SK-N-SH (cell line): ENCODE measurements around the gene RELN. TPM values are rescaled to one million over a fixed set of nuclear protein-coding genes. Genes with fewer than 3 reads are reported as not detected.

ENCODE experiments used
- CTCF ChIA-PET: fragments of 300-600, 350-600 bp; formaldehyde crosslinking; extraction: SDS; loops from one replicate; lab custom pipeline; 2021; lab: Yijun Ruan, JAX
- POLR2A ChIA-PET: fragments of 350-600 bp; sonication (Branson Sonifier 250); formaldehyde crosslinking; extraction: SDS; loops from one replicate; lab custom pipeline; 2020; ENCODE audit warnings: antibody characterized with exemption, inconsistent platforms; lab: Yijun Ruan, JAX
- DNase-seq: peaks from one replicate; pipeline ENCODE4 v3.0.0; 2012
- H2AFZ ChIP-seq: fragments of 200-600 bp; sonication (generic); 2 replicates; pipeline ENCODE4 v1.8.1; 2016; ENCODE audit warnings: antibody characterized with exemption, mild to moderate bottlenecking, low read depth
- H3F3A ChIP-seq: fragments of 200-600 bp; sonication (generic); replicated peaks from 2 replicates; pipeline ENCODE3; 2016; ENCODE audit warnings: antibody characterized with exemption, mild to moderate bottlenecking; ENCODE audit not compliant: insufficient read depth
- H3K27ac ChIP-seq, 2 experiments: fragments of 200-500 bp in 1 of 2; fragments of 200-600 bp in 1 of 2; sonication (Bioruptor generic) in 1 of 2; sonication (generic), shearing (Covaris generic) in 1 of 2; 2 replicates each; pipeline versions ENCODE4 v1.5.1 to v1.6.1; 2014 to 2016; ENCODE audit warnings: low read depth in 2 of 2, inconsistent platforms in 1 of 2, low read length in 1 of 2, mild to moderate bottlenecking in 1 of 2, mixed read lengths in 1 of 2
- H3K27me3 ChIP-seq: fragments of 200-600 bp; sonication (generic), shearing (Covaris generic); 2 replicates; pipeline ENCODE4 v1.6.1; 2016; ENCODE audit warnings: mixed run types; ENCODE audit not compliant: insufficient read depth
- H3K36me3 ChIP-seq, 2 experiments: fragments of 200-500 bp in 1 of 2; fragments of 200-600 bp in 1 of 2; sonication (Bioruptor generic) in 1 of 2; sonication (generic) in 1 of 2; replicated peaks in 1 of 2; 2 replicates each; pipeline versions ENCODE3 to v1.5.1; 2014 to 2016; ENCODE audit warnings: low read length in 1 of 2, mild to moderate bottlenecking in 1 of 2; ENCODE audit not compliant: insufficient read depth in 2 of 2, control insufficient read depth in 1 of 2
- H3K4me1 ChIP-seq, 2 experiments: fragments of 200-500 bp in 1 of 2; fragments of 200-600 bp in 1 of 2; sonication (Bioruptor generic) in 1 of 2; sonication (generic), shearing (Covaris generic) in 1 of 2; 2 replicates each; pipeline versions ENCODE4 v1.5.1 to v1.6.1; 2014 to 2016; ENCODE audit warnings: low read depth in 1 of 2, low read length in 1 of 2, mixed run types in 1 of 2; ENCODE audit not compliant: insufficient read depth in 2 of 2, control insufficient read depth in 1 of 2
- H3K4me2 ChIP-seq: fragments of 200-600 bp; sonication (generic), shearing (Covaris generic); 2 replicates; pipeline ENCODE4 v1.6.1; 2017; ENCODE audit warnings: mixed run types
- H3K4me3 ChIP-seq, 2 experiments: fragments of 200-500 bp in 1 of 2; fragments of 200-600 bp in 1 of 2; sonication (Bioruptor generic) in 1 of 2; sonication (generic), shearing (Covaris generic) in 1 of 2; 2 replicates each; pipeline versions ENCODE4 v1.5.1 to v1.8.1; 2014 to 2016; ENCODE audit warnings: low read depth in 2 of 2, inconsistent platforms in 1 of 2, low read length in 1 of 2, mild to moderate bottlenecking in 1 of 2, mixed read lengths in 1 of 2, moderate library complexity in 1 of 2
- H3K79me2 ChIP-seq: fragments of 200-600 bp; sonication (generic); 2 replicates; pipeline ENCODE4 v1.8.1; 2017; ENCODE audit warnings: mild to moderate bottlenecking; ENCODE audit not compliant: insufficient read depth
- H3K9ac ChIP-seq: fragments of 200-600 bp; sonication (generic); 2 replicates; pipeline ENCODE4 v1.6.1; 2017; ENCODE audit warnings: mixed run types
- H3K9me2 ChIP-seq: fragments of 200-600 bp; sonication (generic); 2 replicates; pipeline ENCODE4 v1.6.1; 2017; ENCODE audit warnings: mixed run types
- H3K9me3 ChIP-seq: fragments of 200-600 bp; sonication (generic); 2 replicates; pipeline ENCODE4 v1.6.1; 2017; ENCODE audit warnings: mixed run types, mild to moderate bottlenecking, moderate library complexity
- H4K20me1 ChIP-seq: fragments of 200-600 bp; sonication (generic); 2 replicates; pipeline ENCODE4 v1.6.1; 2017; ENCODE audit warnings: mild to moderate bottlenecking, mixed run types; ENCODE audit not compliant: insufficient read depth
- CHD2 ChIP-seq: fragments of 150-350 bp; IDR thresholded peaks from 2 replicates; pipeline ENCODE4 v1.6.1; 2018; ENCODE audit warnings: low read length; ENCODE audit not compliant: partially characterized antibody
- ELF1 ChIP-seq: IDR thresholded peaks from 2 replicates; pipeline ENCODE4 v1.4.0; 2012
- EP300 ChIP-seq, 2 experiments: IDR thresholded peaks; 2 replicates each; pipeline versions ENCODE4 v1.4.0 to v1.6.1; 2012; ENCODE audit warnings: borderline replicate concordance in 1 of 2, low read depth in 1 of 2, low read length in 1 of 2
- FOXJ3 ChIP-seq: sonication (generic); formaldehyde crosslinking; IDR thresholded peaks from 2 replicates; pipeline ENCODE4 v1.5.1; 2020; ENCODE audit warnings: mild to moderate bottlenecking, missing genetic modification reagents
- GABPA ChIP-seq: IDR thresholded peaks from 2 replicates; pipeline ENCODE4 v1.4.0; 2012; ENCODE audit warnings: low read depth, mild to moderate bottlenecking
- GATA2 ChIP-seq: sonication (generic); formaldehyde crosslinking; IDR thresholded peaks from 2 replicates; pipeline ENCODE4 v1.5.0; 2020; ENCODE audit warnings: mild to moderate bottlenecking, missing genetic modification reagents
- MEF2A ChIP-seq: IDR thresholded peaks from 2 replicates; pipeline ENCODE4 v1.4.0; 2012; ENCODE audit warnings: low read depth, borderline replicate concordance
- NFIC ChIP-seq: IDR thresholded peaks from 2 replicates; pipeline ENCODE4 v1.4.0; 2012; ENCODE audit warnings: borderline replicate concordance
- POLR2AphosphoS5 ChIP-seq: IDR thresholded peaks from 2 replicates; pipeline ENCODE4 v1.6.1; 2012; ENCODE audit warnings: low read depth, low read length
- RAD21 ChIP-seq: IDR thresholded peaks from 2 replicates; pipeline ENCODE4 v1.6.1; 2012; ENCODE audit warnings: mild to moderate bottlenecking, low read length
- RCOR1 ChIP-seq: fragments of 150-350 bp; IDR thresholded peaks from 2 replicates; pipeline ENCODE4 v1.6.1; 2017; ENCODE audit warnings: antibody characterized with exemption, low read length
- RXRA ChIP-seq: IDR thresholded peaks from 2 replicates; pipeline ENCODE4 v1.4.0; 2012; ENCODE audit warnings: low read depth, mild to moderate bottlenecking, borderline replicate concordance
- WGBS: methylation state at CpG from one replicate; pipeline ENCODE4 v1.1.6; 2017; ENCODE audit warnings: low lambda C conversion rate; 5-methylcytosine and 5-hydroxymethylcytosine counted together
- polyA plus RNA-seq, 3 experiments: library from polyadenylated mRNA; depleted of rRNA; stranded (reverse); fragments of >200 nt; gene quantifications; 2 replicates each; pipeline ENCODE4 v1.2.3, GENCODE V29; 2012
- TF ChIP-seq, protein P1 (sequence below): IDR thresholded peaks from 2 replicates; pipeline ENCODE4 v1.4.0; 2012; ENCODE audit warnings: low read depth, borderline replicate concordance
- TF ChIP-seq, protein P2 (sequence below): IDR thresholded peaks from 2 replicates; pipeline ENCODE4 v1.4.0; 2012; ENCODE audit warnings: low read depth, borderline replicate concordance
- TF ChIP-seq, protein P3 (sequence below): fragments of 150-350 bp; IDR thresholded peaks from 2 replicates; pipeline ENCODE4 v1.6.1; 2017; ENCODE audit warnings: antibody characterized with exemption, low read length, low read depth, borderline replicate concordance
- TF ChIP-seq, protein P4 (sequence below): IDR thresholded peaks from 2 replicates; pipeline ENCODE4; 2012
- TF ChIP-seq, protein P5 (sequence below): IDR thresholded peaks from 2 replicates; pipeline ENCODE4 v1.6.1; 2012; ENCODE audit warnings: mild to moderate bottlenecking, low read depth, low read length, moderate library complexity

RELN gene
- polyA plus RNA-seq, 1 of the 3 experiments (the other 2 are of a cell fraction), result 0.02 TPM

DNA sequence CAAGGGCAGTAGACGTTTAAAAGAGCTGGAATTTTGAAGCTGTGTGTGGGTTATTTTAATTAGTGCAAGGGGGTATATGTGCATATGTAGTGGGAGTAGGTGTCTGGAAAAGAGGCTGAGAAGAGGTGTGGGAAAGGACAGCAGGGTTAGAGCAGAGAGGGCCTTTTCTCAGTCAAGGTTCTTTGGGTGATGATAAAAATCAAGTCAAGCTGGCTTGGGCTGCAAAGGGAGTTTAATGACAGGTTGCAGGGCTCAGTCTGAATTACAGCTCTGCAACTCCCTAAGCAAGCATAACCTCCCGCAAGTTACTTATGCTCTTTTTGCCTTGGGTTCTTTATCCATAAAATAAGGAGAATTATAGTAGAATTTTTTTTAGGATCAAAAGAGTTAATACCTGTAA lies 83.5 kb downstream of the RELN start:
- Histone ChIP-seq H3F3A (no peaks in the 10 kb centered on the region), H3K9ac (no peak overlapping the region), H3K27ac (no peak overlapping the region), H3K4me3 (no peak overlapping the region), H2AFZ (no peak overlapping the region), H3K27me3 (0 out of 2 replicates have a peak, but pooled peaks cover 7% of the 10 kb centered on the region), H3K36me3 (no peaks in the 10 kb centered on the region), H3K4me2 (no peak overlapping the region), H3K9me3 (no peaks in the 10 kb centered on the region), H3K79me2 (no peaks in the 10 kb centered on the region), H4K20me1 (no peaks in the 10 kb centered on the region), H3K9me2 (no peaks in the 10 kb centered on the region), H3K4me1 (no peaks in the 10 kb centered on the region)
- DNase-seq, result no peak
- WGBS, result 52% methylated on average over 2 of the region's 2 CpGs
- CTCF ChIA-PET, result interaction anchor here (1.3 to 1.4 kb wide), 2 partner anchors 9 to 16 kb away, joined by 4 read pairs; no protein-coding TSS in a partner anchor
- POLR2A ChIA-PET, result no interaction called here
- TF ChIP-seq, protein P1, sequence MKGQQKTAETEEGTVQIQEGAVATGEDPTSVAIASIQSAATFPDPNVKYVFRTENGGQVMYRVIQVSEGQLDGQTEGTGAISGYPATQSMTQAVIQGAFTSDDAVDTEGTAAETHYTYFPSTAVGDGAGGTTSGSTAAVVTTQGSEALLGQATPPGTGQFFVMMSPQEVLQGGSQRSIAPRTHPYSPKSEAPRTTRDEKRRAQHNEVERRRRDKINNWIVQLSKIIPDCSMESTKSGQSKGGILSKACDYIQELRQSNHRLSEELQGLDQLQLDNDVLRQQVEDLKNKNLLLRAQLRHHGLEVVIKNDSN, result no peak
- TF ChIP-seq, protein P2, sequence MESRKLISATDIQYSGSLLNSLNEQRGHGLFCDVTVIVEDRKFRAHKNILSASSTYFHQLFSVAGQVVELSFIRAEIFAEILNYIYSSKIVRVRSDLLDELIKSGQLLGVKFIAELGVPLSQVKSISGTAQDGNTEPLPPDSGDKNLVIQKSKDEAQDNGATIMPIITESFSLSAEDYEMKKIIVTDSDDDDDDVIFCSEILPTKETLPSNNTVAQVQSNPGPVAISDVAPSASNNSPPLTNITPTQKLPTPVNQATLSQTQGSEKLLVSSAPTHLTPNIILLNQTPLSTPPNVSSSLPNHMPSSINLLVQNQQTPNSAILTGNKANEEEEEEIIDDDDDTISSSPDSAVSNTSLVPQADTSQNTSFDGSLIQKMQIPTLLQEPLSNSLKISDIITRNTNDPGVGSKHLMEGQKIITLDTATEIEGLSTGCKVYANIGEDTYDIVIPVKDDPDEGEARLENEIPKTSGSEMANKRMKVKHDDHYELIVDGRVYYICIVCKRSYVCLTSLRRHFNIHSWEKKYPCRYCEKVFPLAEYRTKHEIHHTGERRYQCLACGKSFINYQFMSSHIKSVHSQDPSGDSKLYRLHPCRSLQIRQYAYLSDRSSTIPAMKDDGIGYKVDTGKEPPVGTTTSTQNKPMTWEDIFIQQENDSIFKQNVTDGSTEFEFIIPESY, result no peak
- TF ChIP-seq FOXJ3 (CRISPR knock-in tag) (no peak), ELF1 (no peak), POLR2AphosphoS5 (no peak), EP300 (IDR thresholded peaks at IDR 0.05; ENCODE audit: borderline replicate concordance in 1 of 2, low read depth in 1 of 2, low read length in 1 of 2) (no peak), RCOR1 (no peak), GATA2 (CRISPR knock-in tag) (no peak), RXRA (no peak), RAD21 (no peak), CHD2 (no peak), GABPA (no peak), MEF2A (no peak), NFIC (no peak)
- TF ChIP-seq, protein P3, sequence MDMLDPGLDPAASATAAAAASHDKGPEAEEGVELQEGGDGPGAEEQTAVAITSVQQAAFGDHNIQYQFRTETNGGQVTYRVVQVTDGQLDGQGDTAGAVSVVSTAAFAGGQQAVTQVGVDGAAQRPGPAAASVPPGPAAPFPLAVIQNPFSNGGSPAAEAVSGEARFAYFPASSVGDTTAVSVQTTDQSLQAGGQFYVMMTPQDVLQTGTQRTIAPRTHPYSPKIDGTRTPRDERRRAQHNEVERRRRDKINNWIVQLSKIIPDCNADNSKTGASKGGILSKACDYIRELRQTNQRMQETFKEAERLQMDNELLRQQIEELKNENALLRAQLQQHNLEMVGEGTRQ, result no peak
- TF ChIP-seq, protein P4, sequence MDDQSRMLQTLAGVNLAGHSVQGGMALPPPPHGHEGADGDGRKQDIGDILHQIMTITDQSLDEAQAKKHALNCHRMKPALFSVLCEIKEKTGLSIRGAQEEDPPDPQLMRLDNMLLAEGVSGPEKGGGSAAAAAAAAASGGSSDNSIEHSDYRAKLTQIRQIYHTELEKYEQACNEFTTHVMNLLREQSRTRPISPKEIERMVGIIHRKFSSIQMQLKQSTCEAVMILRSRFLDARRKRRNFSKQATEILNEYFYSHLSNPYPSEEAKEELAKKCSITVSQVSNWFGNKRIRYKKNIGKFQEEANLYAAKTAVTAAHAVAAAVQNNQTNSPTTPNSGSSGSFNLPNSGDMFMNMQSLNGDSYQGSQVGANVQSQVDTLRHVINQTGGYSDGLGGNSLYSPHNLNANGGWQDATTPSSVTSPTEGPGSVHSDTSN, result no peak
- TF ChIP-seq, protein P5, sequence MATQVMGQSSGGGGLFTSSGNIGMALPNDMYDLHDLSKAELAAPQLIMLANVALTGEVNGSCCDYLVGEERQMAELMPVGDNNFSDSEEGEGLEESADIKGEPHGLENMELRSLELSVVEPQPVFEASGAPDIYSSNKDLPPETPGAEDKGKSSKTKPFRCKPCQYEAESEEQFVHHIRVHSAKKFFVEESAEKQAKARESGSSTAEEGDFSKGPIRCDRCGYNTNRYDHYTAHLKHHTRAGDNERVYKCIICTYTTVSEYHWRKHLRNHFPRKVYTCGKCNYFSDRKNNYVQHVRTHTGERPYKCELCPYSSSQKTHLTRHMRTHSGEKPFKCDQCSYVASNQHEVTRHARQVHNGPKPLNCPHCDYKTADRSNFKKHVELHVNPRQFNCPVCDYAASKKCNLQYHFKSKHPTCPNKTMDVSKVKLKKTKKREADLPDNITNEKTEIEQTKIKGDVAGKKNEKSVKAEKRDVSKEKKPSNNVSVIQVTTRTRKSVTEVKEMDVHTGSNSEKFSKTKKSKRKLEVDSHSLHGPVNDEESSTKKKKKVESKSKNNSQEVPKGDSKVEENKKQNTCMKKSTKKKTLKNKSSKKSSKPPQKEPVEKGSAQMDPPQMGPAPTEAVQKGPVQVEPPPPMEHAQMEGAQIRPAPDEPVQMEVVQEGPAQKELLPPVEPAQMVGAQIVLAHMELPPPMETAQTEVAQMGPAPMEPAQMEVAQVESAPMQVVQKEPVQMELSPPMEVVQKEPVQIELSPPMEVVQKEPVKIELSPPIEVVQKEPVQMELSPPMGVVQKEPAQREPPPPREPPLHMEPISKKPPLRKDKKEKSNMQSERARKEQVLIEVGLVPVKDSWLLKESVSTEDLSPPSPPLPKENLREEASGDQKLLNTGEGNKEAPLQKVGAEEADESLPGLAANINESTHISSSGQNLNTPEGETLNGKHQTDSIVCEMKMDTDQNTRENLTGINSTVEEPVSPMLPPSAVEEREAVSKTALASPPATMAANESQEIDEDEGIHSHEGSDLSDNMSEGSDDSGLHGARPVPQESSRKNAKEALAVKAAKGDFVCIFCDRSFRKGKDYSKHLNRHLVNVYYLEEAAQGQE, result no peak
